HL-60 (cell line): ENCODE results near the gene DENND10.

ENCODE experiments used
- DNase-seq, 2 experiments: peaks; one replicate each; pipeline ENCODE4 v3.0.0-alpha.2; 2010 to 2020; ENCODE audit warnings: low read depth in 1 of 2, low spot score in 1 of 2
- H3K27ac ChIP-seq: fragments of 250-450 bp; sonication (Bioruptor Pico); replicated peaks from 2 replicates; pipeline ENCODE4 v1.5.1; 2020; ENCODE audit warnings: mild to moderate bottlenecking, moderate library complexity
- H3K27me3 ChIP-seq: fragments of 250-450 bp; sonication (Bioruptor Pico); 2 replicates; pipeline ENCODE4 v1.5.1; 2021; ENCODE audit warnings: mild to moderate bottlenecking, moderate library complexity; ENCODE audit not compliant: insufficient read depth, poor library complexity, severe bottlenecking
- H3K4me3 ChIP-seq: replicated peaks from 2 replicates; pipeline ENCODE4 v1.5.1; 2011; ENCODE audit warnings: mild to moderate bottlenecking, control low read depth, low read length; ENCODE audit not compliant: insufficient read depth
- CTCF ChIP-seq: IDR thresholded peaks from one replicate; pipeline ENCODE4 v1.5.1; 2011; ENCODE audit warnings: low read length, control low read depth, inconsistent platforms; ENCODE audit not compliant: insufficient read depth
- GABPA ChIP-seq: IDR thresholded peaks from 2 replicates; pipeline ENCODE4 v1.6.1; 2012; ENCODE audit warnings: low read depth
- POLR2AphosphoS5 ChIP-seq: IDR thresholded peaks from 2 replicates; pipeline ENCODE4 v1.6.1; 2012; ENCODE audit warnings: low read depth
- REST ChIP-seq: IDR thresholded peaks from 2 replicates; pipeline ENCODE4 v1.6.1; 2012; ENCODE audit warnings: low read depth; ENCODE audit not compliant: insufficient replicate concordance
- SPI1 ChIP-seq: IDR thresholded peaks from 2 replicates; pipeline ENCODE4 v1.6.1; 2012; ENCODE audit warnings: low read depth, mild to moderate bottlenecking, borderline replicate concordance

Gene DENND10

DNA sequence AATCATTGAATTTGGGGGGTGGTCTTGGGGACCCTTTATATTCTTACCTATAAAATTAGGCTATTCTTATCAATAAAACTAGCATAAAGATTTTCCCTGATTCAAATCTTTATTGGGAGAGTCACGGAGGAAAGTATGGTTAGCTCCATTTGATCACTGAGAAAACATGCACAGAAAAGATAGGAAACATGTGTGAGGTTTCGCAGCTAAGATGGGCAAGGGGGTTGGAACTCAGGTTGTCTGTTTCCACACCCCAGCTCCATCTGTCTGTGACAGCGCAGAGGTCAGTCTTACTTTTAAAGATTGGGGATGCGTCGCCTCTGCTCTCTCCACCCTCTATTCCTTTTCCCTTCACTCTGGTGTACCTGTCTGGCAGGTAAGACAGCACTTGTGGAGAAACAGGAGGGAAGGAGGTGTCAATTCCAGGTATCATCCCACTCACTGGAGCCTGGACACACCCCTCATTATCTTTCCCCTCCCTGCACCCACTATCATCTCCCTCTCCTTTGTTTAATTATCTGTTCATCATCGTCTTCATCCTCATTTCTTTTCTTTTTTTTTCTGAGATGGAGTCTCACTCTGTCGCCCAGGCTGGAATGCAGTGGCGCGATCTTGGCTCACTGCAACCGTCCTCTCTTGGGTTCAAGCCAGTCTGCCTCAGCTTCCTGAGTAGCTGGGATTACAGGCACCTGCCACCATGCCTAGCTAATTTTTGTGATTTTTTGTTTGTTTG, 2.4 kb upstream of the DENND10 start:
- no peaks in the 10 kb centered on the region for H3K27me3 ChIP-seq
- no peak overlapping the region for H3K4me3 ChIP-seq
- DNase-seq = no peak
- TF ChIP-seq SPI1 (no peak), REST (no peak), POLR2AphosphoS5 (no peak), GABPA (no peak), CTCF (no peak)
- H3K27ac ChIP-seq = no peak overlapping the region

GRCh38 chr10:119103241-119103902, 541 bp upstream of the DENND10 start:
- Histone ChIP-seq H3K27ac (no peak overlapping the region), H3K4me3 (no peak overlapping the region), H3K27me3 (no peaks in the 10 kb centered on the region)
- TF ChIP-seq GABPA (no peak), SPI1 (no peak), POLR2AphosphoS5 (no peak), CTCF (no peak), REST (no peak)
- DNase-seq = no peak

- Histone ChIP-seq H3K27me3 (no peaks in the 10 kb centered on the region), H3K4me3 (peak overlapping the region; percentile 66), H3K27ac (peak overlapping the region; percentile 61)
- no peak for TF ChIP-seq REST
- no peak for TF ChIP-seq CTCF
- TF ChIP-seq POLR2AphosphoS5 = no peak
- TF ChIP-seq SPI1 = no peak
- peak in 1 of 2 experiments; percentile 15 for DNase-seq
These were observed 722 bp downstream of the DENND10 start for GRCh38 chr10:119104654-119105015.
